ENCODE data around the gene TMEM175.

GRCh38 chr4:946103-946450, 13.8 kb downstream of the TMEM175 start:
- TF ChIP-seq TAF1 (IDR thresholded peaks at IDR 0.05; ENCODE audit: borderline replicate concordance, low read depth, low read length) (no peak), POLR2AphosphoS5 (IDR thresholded peaks at IDR 0.05; ENCODE audit: low read depth, low read length) (no peak)
